GM18507 (cell line): Measurements from ENCODE around the gene NETO1.

Experiments
- DNase-seq: peaks from one replicate; pipeline ENCODE4 v3.0.0; 2011; ENCODE audit warnings: low read depth; ENCODE audit not compliant: insufficient read length; ENCODE audit errors: extremely low spot score
- FAIRE-seq: peaks from 2 replicates; lab custom pipeline; 2011; peaks lifted over from hg19 to GRCh38; lab: Jason Lieb, UNC

The NETO1 gene

GRCh38 chr18:72867746-72868584 lies at the start of gene NETO1:
Gene NETO1 (minus strand): TSS chr18:72867987. CDS start chr18:72867291, 696 bp downstream.
- FAIRE-seq, result no peak

GRCh38 chr18:72910045-72910444 lies 42.3 kb upstream of the NETO1 start:
- FAIRE-seq (no peak), DNase-seq (no peak)

More at GRCh38 chr18:72867746-72868584, at the start of gene NETO1:
- no peak for DNase-seq

GRCh38 chr18:72908181-72908580 lies 40.4 kb upstream of the NETO1 start:
- no peak for DNase-seq
- no peak for FAIRE-seq

- no peak for DNase-seq
- no peak for FAIRE-seq
These were observed 35.2 kb upstream of the NETO1 start for GRCh38 chr18:72903033-72903432.

- DNase-seq, result no peak
- no peak for FAIRE-seq
These were observed 31.6 kb upstream of the NETO1 start for GRCh38 chr18:72899338-72899737.

GRCh38 chr18:72898870-72899269 lies 31.1 kb upstream of the NETO1 start:
- no peak for DNase-seq
- FAIRE-seq, result no peak

- DNase-seq, result no peak
These were observed 27.8 kb upstream of the NETO1 start for GRCh38 chr18:72895548-72895947.

GRCh38 chr18:72878561-72878960 lies 10.8 kb upstream of the NETO1 start:
- FAIRE-seq (no peak), DNase-seq (no peak)

More at GRCh38 chr18:72895548-72895947, 27.8 kb upstream of the NETO1 start:
- FAIRE-seq, result no peak

GRCh38 chr18:72878143-72878542 lies 10.4 kb upstream of the NETO1 start:
- FAIRE-seq (no peak), DNase-seq (no peak)

GRCh38 chr18:72871091-72871490 lies 3.3 kb upstream of the NETO1 start:
- no peak for FAIRE-seq
- no peak for DNase-seq

- DNase-seq (no peak), FAIRE-seq (peak; percentile 50)
These were observed 1.7 kb upstream of the NETO1 start for GRCh38 chr18:72869226-72870185.

- FAIRE-seq (no peak), DNase-seq (no peak)
These were observed 918 bp upstream of the NETO1 start for GRCh38 chr18:72868585-72869225.

- DNase-seq (no peak), FAIRE-seq (no peak)
These were observed 664 bp downstream of the NETO1 start for GRCh38 chr18:72866901-72867745.

- DNase-seq (no peak), FAIRE-seq (peak; percentile 58)
These were observed 1.3 kb downstream of the NETO1 start for GRCh38 chr18:72866442-72866900.

- no peak for FAIRE-seq
- no peak for DNase-seq
These were observed 4.0 kb downstream of the NETO1 start for GRCh38 chr18:72863754-72864153.

GRCh38 chr18:72859088-72859487 lies 8.7 kb downstream of the NETO1 start:
- FAIRE-seq, result no peak

GRCh38 chr18:72849671-72850070 lies 18.1 kb downstream of the NETO1 start:
- DNase-seq (no peak), FAIRE-seq (no peak)

More at GRCh38 chr18:72859088-72859487, 8.7 kb downstream of the NETO1 start:
- DNase-seq, result no peak

- DNase-seq (no peak), FAIRE-seq (no peak)
These were observed 19.1 kb downstream of the NETO1 start for GRCh38 chr18:72848503-72849237.
